PC-3 (cell line): ENCODE measurements around the gene GALNT4.

ENCODE experiments used
- EZH2 ChIP-seq: fragments of 300-600 bp; sonication (generic); IDR thresholded peaks from one replicate; pipeline ENCODE4 v1.6.1; 2017; ENCODE audit warnings: antibody characterized with exemption, mild to moderate bottlenecking, low read length; ENCODE audit not compliant: unreplicated experiment
- EZH2phosphoT487 ChIP-seq: fragments of 300-600 bp; sonication (generic); IDR thresholded peaks from 2 replicates; pipeline ENCODE4 v1.6.1; 2018; ENCODE audit warnings: mild to moderate bottlenecking, antibody characterized with exemption, low read length, borderline replicate concordance
- TF ChIP-seq, protein P1 (sequence below): fragments of 300-600 bp; sonication (generic); conservative IDR thresholded peaks from 2 replicates; pipeline ENCODE4 v1.5.1; 2017; ENCODE audit warnings: antibody characterized with exemption, low read depth, mild to moderate bottlenecking, low read length

DNA sequence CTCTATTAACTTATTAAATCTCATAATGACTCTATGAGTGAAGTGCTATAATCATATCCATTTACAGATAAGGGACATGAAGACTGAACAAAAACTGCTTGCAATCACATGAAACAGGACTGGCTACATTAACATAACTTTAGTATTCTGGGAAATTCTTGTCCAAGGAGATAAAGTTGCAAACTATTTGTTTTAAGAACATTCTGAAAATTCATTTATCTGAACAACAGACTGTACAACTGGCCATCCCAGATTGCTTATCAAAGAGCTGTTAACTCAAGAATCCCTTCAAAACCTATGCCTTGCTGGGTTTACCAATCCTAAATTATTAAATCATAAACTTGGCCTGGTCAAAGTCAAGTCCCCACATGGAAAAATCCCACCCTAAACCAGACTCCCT, 40.4 kb upstream of the GALNT4 start:
- TF ChIP-seq EZH2 (no peak), EZH2phosphoT487 (no peak)
- TF ChIP-seq, protein P1, sequence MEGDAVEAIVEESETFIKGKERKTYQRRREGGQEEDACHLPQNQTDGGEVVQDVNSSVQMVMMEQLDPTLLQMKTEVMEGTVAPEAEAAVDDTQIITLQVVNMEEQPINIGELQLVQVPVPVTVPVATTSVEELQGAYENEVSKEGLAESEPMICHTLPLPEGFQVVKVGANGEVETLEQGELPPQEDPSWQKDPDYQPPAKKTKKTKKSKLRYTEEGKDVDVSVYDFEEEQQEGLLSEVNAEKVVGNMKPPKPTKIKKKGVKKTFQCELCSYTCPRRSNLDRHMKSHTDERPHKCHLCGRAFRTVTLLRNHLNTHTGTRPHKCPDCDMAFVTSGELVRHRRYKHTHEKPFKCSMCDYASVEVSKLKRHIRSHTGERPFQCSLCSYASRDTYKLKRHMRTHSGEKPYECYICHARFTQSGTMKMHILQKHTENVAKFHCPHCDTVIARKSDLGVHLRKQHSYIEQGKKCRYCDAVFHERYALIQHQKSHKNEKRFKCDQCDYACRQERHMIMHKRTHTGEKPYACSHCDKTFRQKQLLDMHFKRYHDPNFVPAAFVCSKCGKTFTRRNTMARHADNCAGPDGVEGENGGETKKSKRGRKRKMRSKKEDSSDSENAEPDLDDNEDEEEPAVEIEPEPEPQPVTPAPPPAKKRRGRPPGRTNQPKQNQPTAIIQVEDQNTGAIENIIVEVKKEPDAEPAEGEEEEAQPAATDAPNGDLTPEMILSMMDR, result no peak
